AG09309 (cell line): ENCODE data around the gene NUDT2.

Experiments
- DNase-seq: peaks from one replicate; pipeline ENCODE4 v3.0.0-alpha.2; 2010; ENCODE audit warnings: low read depth
- H3K4me3 ChIP-seq: 2 replicates; pipeline ENCODE4 v1.5.1; 2011; ENCODE audit warnings: mild to moderate bottlenecking, low read depth, low read length, moderate library complexity; ENCODE audit not compliant: control insufficient read depth
- TF ChIP-seq, protein P1 (sequence below): IDR thresholded peaks from 2 replicates; pipeline ENCODE4 v1.5.1; 2011; ENCODE audit warnings: mild to moderate bottlenecking, low read depth, low read length, inconsistent platforms; ENCODE audit not compliant: insufficient read depth, control insufficient read depth; ENCODE audit errors: missing control alignments

NUDT2 gene

DNA sequence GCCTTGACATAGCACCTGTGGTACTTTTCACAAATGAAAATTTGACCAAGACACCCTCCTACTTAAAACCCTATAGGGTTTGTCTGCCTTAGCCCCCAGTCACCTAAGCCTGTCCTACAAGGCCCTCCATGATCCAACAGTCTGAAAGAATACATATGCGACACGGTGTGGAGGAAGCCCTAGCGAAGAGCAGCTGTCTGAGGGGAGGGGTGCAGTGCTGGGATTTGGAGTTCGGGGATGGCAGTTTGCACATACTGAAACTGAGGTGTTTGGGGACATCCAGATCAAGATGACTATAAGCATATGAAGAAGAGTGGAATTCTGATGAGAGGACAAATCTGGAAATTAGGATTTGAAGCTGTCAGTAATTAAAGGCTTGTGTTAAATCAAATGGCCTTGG is 54.5 kb downstream of the NUDT2 start:
- H3K4me3 ChIP-seq: no peak overlapping the region
- DNase-seq: no peak
- TF ChIP-seq, protein P1, sequence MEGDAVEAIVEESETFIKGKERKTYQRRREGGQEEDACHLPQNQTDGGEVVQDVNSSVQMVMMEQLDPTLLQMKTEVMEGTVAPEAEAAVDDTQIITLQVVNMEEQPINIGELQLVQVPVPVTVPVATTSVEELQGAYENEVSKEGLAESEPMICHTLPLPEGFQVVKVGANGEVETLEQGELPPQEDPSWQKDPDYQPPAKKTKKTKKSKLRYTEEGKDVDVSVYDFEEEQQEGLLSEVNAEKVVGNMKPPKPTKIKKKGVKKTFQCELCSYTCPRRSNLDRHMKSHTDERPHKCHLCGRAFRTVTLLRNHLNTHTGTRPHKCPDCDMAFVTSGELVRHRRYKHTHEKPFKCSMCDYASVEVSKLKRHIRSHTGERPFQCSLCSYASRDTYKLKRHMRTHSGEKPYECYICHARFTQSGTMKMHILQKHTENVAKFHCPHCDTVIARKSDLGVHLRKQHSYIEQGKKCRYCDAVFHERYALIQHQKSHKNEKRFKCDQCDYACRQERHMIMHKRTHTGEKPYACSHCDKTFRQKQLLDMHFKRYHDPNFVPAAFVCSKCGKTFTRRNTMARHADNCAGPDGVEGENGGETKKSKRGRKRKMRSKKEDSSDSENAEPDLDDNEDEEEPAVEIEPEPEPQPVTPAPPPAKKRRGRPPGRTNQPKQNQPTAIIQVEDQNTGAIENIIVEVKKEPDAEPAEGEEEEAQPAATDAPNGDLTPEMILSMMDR: no peak

DNA sequence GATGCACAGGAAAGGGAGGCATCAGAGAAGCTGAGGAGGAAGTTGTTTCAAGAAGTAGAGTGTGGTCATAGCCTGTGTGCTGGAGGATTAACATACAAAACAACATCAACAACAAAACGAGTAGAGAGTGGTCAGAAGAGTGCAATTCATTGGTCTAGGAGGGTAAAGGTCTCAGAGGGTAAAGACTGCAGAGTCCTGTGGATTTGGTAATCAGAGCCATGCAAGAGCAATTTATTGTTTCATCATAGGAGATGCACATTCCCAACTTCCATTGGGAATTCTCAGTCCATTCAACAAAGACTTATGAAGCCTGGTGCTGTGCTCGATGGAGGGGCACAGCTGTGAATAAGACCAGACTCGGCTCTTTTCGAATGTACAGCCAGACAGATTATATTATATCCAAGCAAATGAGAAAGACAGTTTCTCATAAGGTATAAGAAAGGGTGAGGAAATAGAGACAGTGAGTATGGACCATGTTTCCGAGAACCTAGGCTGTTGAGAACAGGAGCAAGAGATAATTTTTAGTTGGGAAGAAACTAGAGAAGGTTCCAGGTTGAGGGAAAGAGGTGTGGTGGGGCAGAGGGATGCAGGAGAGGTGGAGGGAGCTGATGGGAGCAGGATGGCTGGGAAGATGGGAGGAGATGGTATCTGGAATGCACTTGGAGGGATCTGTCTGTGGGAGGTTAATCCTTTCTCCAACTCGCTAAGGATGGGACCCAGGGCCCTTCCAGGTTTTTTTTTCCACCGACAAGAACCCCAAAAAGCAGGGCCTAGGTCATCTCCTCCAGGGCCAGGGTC is 55.2 kb downstream of the NUDT2 start:
- TF ChIP-seq, protein P1: no peak
- no peak for DNase-seq
- H3K4me3 ChIP-seq: no peak overlapping the region

DNA sequence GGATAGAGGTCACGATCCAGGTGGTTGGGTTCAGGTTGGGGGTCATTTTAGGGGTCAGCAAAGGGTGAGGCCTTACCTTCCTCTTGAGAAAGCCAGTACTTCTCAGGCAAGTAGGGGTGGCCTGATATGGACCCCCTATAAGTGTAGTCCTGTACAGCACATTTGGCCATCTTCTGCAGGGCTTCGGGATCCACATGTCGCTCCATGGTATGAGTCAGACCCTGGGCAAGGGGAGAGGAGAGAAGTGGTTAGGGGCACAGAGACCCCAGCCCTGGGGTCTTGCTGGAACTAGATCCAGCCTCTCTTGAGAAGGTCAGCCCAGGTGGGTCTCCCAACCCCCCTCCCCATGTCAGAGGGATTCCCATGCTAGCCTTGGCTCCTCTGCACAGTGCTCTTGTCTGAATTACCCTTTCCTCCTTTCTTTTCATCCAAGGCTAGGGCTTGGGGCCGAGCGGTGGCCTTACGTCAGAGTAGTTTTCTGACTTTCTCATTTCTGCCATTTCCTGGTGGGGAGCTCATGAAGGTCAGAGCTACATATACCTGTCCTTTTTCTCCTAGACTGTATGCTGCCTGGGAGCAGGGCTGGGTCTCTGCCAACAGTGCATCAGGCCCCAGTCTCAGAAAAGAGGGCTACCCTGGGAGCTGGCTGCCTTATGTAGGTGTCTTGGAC is 56.3 kb downstream of the NUDT2 start:
- TF ChIP-seq, protein P1: no peak
- no peak overlapping the region for H3K4me3 ChIP-seq
- no peak for DNase-seq

DNA sequence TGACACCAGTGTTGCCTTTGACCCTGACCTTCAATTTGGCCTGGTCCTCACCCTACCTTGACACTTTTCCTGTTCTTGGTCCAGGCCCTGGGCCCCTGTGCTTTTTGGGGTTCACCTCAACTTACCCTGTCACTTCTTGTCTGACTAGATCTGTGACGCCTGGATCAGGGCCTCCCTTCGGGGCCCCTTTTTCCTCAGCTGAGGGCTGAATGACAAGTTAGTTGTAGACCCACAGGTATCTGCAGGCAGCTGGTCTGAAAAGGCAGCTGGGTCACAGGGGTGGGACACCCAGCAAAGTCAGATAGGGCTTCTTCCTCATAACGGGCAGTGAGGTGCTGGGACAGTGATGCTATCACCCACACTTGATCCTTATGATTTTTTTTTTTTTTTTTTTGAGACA is 57.3 kb downstream of the NUDT2 start:
- TF ChIP-seq, protein P1: no peak
- no peak overlapping the region for H3K4me3 ChIP-seq
- DNase-seq: no peak

DNA sequence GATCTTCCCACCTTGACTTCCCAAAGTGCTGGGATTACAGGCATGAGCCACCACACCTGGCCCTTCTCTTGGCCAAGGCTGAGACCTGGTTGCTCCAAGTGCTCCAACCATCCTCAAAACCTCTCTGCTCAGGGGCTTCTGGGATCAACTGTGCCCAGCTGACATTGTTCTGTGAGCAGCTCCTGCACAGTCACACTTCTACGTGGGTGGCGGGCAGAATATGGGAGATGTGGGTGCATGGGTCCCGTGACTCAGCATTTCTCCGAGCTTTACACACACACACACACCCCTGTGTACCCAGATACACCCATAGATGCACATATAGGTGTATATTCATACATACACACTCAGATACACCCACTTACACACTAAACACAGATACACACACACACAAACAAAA is 57.9 kb downstream of the NUDT2 start:
- TF ChIP-seq, protein P1: no peak
- no peak overlapping the region for H3K4me3 ChIP-seq
- DNase-seq: no peak

DNA sequence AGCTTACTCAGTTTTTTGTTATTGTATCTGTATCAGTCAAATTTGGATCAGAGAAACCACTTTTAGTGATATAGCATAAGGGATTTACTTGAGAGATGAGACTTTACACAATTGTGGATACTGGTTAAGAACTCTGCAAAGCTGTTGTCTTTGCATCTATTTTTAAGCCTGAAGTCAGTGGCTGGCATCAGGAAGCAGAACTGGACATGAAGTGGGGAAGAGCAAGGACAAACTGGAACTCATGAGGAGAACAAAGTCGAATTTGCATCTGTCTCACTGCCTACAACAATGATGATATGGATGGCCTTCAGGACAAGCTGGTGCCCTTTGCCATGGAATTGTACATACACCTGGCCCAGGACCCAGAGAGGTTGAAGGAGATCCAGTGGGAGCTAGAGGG is 63.1 kb downstream of the NUDT2 start:
- no peak for DNase-seq
- H3K4me3 ChIP-seq: no peak overlapping the region
- TF ChIP-seq, protein P1: no peak
